ENCODE measurements around the gene GRAMD1A.

DNA sequence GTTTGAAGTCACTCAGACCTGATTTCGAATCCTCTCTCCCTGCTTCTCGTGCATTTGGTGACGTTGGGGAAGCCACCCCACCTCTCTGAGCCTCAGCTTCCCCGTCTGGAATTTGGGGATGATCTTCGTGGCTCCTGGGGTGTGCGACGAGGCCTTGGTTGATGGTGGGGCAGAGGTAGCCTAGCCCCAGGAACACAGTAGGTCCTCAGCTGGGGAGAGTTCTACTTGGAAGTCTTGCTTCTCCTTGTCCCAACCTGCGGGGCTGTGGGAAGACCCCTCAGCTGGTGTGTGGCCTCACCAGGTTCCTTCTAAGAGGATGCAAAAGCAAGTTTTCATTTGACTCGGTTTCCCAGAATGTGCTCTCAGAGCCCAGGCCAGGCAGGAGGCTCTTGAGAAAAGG lies 54.5 kb downstream of the GRAMD1A start:
- TF ChIP-seq, protein P1, sequence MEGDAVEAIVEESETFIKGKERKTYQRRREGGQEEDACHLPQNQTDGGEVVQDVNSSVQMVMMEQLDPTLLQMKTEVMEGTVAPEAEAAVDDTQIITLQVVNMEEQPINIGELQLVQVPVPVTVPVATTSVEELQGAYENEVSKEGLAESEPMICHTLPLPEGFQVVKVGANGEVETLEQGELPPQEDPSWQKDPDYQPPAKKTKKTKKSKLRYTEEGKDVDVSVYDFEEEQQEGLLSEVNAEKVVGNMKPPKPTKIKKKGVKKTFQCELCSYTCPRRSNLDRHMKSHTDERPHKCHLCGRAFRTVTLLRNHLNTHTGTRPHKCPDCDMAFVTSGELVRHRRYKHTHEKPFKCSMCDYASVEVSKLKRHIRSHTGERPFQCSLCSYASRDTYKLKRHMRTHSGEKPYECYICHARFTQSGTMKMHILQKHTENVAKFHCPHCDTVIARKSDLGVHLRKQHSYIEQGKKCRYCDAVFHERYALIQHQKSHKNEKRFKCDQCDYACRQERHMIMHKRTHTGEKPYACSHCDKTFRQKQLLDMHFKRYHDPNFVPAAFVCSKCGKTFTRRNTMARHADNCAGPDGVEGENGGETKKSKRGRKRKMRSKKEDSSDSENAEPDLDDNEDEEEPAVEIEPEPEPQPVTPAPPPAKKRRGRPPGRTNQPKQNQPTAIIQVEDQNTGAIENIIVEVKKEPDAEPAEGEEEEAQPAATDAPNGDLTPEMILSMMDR (IDR thresholded peaks at IDR 0.05) = no peak
- no peak for TF ChIP-seq POLR2A (IDR thresholded peaks at IDR 0.05)

All from right lobe of liver (tissue), 4 donors.